ENCODE data around the gene TRIP12.

GRCh38 chr2:229901819-229902218 lies 20.0 kb downstream of the TRIP12 start:
- no peak for TF ChIP-seq CTCF (IDR thresholded peaks at IDR 0.05; ENCODE audit: low read depth, low read length, poor library complexity, severe bottlenecking)
- TF ChIP-seq EZH2phosphoT487 (IDR thresholded peaks at IDR 0.05; ENCODE audit: borderline replicate concordance, low read length): no peak
